ENCODE measurements around the gene OR2T34.

DNA sequence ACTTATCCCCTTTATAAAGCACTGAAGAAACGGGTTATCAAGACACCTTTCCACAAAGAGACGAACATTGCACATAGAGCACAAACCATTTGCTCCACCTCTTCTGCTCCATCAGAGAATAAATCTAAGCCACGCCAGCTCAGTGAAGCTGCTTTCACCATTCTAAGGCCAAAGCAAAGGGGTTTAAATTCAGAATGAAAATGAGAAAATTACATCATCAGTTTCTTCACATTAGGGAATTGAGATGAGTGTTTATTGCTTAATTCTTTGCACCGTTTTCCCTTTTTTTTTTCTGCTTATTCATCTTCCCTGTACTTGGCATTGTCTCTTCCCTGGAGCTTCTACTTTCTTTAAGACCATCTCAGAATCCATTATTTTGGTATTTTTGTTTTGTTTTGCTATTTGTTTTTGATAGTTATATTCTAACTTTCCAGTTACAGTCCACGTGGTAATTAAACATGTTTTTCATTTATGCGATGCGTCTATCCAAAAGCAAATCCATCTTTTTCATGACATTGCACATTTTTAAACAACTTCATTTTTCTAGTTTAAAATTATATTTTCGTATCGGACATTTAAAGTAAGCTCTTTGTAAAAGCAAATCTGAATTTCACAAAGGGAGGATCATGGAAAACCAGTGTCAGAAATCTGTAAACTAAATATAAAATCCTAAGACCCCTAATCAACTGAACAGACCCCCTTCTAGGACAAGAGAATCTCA is 1.9 kb upstream of the OR2T34 start:
- TF ChIP-seq, protein P1, sequence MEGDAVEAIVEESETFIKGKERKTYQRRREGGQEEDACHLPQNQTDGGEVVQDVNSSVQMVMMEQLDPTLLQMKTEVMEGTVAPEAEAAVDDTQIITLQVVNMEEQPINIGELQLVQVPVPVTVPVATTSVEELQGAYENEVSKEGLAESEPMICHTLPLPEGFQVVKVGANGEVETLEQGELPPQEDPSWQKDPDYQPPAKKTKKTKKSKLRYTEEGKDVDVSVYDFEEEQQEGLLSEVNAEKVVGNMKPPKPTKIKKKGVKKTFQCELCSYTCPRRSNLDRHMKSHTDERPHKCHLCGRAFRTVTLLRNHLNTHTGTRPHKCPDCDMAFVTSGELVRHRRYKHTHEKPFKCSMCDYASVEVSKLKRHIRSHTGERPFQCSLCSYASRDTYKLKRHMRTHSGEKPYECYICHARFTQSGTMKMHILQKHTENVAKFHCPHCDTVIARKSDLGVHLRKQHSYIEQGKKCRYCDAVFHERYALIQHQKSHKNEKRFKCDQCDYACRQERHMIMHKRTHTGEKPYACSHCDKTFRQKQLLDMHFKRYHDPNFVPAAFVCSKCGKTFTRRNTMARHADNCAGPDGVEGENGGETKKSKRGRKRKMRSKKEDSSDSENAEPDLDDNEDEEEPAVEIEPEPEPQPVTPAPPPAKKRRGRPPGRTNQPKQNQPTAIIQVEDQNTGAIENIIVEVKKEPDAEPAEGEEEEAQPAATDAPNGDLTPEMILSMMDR (IDR thresholded peaks at IDR 0.05; ENCODE audit: low read depth, low read length, missing input control): no peak
- TF ChIP-seq, protein P2, sequence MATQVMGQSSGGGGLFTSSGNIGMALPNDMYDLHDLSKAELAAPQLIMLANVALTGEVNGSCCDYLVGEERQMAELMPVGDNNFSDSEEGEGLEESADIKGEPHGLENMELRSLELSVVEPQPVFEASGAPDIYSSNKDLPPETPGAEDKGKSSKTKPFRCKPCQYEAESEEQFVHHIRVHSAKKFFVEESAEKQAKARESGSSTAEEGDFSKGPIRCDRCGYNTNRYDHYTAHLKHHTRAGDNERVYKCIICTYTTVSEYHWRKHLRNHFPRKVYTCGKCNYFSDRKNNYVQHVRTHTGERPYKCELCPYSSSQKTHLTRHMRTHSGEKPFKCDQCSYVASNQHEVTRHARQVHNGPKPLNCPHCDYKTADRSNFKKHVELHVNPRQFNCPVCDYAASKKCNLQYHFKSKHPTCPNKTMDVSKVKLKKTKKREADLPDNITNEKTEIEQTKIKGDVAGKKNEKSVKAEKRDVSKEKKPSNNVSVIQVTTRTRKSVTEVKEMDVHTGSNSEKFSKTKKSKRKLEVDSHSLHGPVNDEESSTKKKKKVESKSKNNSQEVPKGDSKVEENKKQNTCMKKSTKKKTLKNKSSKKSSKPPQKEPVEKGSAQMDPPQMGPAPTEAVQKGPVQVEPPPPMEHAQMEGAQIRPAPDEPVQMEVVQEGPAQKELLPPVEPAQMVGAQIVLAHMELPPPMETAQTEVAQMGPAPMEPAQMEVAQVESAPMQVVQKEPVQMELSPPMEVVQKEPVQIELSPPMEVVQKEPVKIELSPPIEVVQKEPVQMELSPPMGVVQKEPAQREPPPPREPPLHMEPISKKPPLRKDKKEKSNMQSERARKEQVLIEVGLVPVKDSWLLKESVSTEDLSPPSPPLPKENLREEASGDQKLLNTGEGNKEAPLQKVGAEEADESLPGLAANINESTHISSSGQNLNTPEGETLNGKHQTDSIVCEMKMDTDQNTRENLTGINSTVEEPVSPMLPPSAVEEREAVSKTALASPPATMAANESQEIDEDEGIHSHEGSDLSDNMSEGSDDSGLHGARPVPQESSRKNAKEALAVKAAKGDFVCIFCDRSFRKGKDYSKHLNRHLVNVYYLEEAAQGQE (IDR thresholded peaks at IDR 0.05): no peak
- TF ChIP-seq YY1 (IDR thresholded peaks at IDR 0.05) (no peak), RAD21 (IDR thresholded peaks at IDR 0.05) (no peak)
